SIG-M5 treated with dmso at 0.1 percent for 504 hours (cell line): ENCODE results near the gene KRTAP4-6.
"Not testable (repeated sequence)": the region's sequence is repeated elsewhere in the genome, so short reads cannot be mapped to it uniquely, and the experiment has no call there.

ENCODE experiments used
- DNase-seq: peaks from one replicate; lab custom pipeline; 2025; ENCODE audit not compliant: unreplicated experiment; lab: John Stamatoyannopoulos, UW

The KRTAP4-6 gene

GRCh38 chr17:41140360-41141131 lies at the start of gene KRTAP4-6:
TSS of gene KRTAP4-6 (minus strand) at chr17:41140544. CDS start at chr17:41140487, 57 bp downstream.
- DNase-seq, result no peak

- not testable (repeated sequence) for DNase-seq
Measured at GRCh38 chr17:41189837-41190318, 49.5 kb upstream of the KRTAP4-6 start, which contains the start of gene KRTAP9-1. TSS of gene KRTAP9-1 (plus strand) at chr17:41189887. CDS start at chr17:41189887, 0 bp downstream.

DNA sequence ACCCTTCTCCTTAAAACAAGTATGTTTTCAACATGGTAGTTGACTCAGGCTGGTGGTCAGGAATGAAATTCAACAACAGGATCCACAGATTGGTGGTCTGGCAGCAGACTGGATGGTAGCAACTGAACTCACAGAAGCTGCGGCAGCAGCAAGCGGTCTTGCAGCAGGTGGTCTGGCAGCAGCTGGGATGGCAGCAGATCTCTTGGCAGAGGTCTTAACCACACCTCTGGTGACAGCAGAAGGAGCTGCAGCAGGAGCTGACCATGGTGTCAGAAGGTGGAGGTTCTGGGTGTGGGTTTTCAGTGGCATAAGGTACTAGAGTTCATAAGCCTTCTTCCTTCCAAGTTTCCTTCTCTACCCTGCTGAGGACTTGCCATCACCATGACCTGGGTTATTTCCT lies 46.5 kb upstream of the KRTAP4-6 start:
- DNase-seq, result no peak

- DNase-seq, result no peak
Measured at GRCh38 chr17:41185001-41185400, 44.7 kb upstream of the KRTAP4-6 start.

DNA sequence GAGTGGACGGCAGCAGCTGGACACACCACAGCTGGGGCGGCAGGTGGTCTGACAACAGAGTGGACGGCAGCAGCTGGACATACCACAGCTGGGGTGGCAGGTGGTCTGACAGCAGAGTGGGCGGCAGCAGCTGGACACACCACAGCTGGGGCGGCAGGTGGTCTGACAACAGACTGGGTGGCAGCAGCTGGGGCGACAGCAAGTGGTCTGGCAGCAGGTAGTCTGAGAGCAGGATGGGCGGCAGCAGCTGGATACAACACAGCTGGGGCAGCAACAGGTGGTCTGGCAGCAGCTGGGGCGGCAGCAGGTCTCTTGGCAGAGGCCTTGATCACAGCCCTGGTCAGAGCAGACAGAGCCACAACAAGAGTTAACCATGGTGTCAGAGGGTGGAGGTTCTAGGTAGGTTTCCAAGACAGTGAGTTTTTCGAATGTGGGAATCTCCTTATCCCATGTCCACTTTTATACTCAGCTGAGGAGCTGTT lies 44.2 kb upstream of the KRTAP4-6 start, which contains the start of gene KRTAP4-1:
Gene KRTAP4-1, minus strand, starts transcription at position 432 of the 482 bp plus-strand sequence. Its CDS starts 57 bp downstream, at position 375.
- no peak for DNase-seq

- DNase-seq, result no peak
Measured at GRCh38 chr17:41178843-41179616, 38.7 kb upstream of the KRTAP4-6 start.

- DNase-seq, result no peak
Measured at GRCh38 chr17:41178341-41178740, 38.0 kb upstream of the KRTAP4-6 start.

- DNase-seq, result no peak
Measured at GRCh38 chr17:41177727-41178271, 37.5 kb upstream of the KRTAP4-6 start, which contains the start of gene KRTAP4-2. TSS of gene KRTAP4-2 (minus strand) at chr17:41178221. CDS start at chr17:41178164, 57 bp downstream.

DNA sequence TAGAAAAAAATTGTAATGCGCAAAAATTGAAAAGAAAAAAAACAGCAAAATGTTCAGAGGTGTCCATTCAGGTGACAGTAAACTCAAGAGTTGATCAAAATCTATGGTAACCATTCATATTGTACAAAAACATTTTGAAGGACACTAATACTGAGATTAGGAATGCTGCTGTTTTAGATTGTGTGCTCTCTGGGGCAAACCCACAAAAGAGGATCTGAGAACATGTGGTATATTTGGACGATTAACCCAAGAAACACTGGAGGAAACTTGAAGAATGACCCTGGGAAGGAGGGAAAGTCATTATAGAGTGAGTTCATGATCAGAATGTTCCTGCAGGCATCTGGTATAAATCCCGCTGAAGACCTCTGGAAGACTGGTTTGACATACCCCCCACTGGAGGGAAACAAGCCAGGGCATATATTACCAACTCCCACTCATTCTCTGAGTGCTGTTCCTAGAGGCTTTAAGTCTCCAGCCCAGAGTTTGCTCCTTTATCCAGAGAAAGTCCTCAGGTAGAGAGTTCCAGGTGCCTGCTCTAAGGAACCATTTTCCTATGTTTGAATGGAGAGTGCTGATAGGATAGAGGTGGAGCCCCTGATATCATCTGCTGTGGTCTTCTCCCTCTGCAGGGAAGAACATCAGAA lies 36.5 kb upstream of the KRTAP4-6 start:
- DNase-seq, result no peak

DNA sequence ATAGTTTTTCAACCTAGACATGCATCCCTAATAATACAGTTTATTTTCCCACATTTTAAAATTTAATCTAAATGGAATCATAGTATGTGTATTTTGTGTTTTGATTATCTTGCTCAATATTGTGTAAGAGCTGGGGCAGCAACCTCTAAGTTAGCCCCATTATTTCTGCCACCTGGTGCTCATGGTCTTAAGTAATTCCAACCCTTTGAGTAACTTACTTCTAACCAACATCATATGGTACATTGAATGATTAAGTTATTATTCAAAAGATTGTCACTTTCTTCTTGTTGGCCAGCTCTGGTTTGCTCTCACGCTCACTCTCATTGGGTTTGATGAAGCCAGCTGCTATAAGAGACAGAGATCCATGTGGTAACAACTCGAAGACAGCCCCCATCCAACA lies 31.5 kb upstream of the KRTAP4-6 start:
- DNase-seq, result no peak

DNA sequence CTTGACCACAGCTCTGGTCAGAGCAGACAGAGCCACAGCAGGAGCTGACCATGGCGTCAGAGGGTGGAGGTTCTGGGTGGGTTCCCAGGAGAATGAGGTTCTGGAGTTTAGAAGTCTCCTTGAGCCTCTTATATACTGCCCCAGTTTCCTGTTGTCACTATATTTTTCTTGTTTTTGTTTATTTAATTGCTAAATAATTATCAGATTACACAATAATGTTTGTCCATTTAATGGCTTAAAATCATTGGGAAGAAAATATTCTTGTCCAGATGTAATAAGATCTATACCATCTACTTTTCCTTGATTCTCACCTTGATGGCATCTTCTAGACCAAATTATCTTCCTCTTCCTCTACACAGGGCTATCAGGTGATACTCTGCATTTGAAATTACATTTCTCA lies 27.8 kb upstream of the KRTAP4-6 start, which contains the start of gene KRTAP4-3:
Gene KRTAP4-3, minus strand, starts transcription at position 101 of the 400 bp plus-strand sequence. Its CDS starts 49 bp downstream, at position 52.
- no peak for DNase-seq

DNA sequence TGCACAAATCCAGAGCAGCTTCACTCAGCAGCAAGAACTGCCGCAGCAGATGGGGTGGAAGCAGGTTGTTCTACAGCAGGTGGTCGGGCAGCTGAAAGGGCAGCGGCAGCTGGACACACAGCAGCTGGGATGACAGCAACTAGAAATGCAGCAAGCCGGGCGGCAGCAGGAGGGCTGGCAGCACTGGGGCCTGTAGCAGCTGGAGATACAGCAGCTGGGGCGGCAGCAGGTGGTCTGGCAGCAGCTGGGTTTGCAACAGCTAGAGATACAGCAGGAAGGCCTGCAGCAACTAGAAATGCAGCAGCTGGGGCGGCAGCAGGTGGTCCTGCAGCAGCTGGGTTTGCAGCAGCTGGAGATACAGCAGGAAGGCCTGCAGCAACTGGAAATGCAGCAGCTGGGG lies 27.2 kb upstream of the KRTAP4-6 start:
- no peak for DNase-seq

GRCh38 chr17:41163828-41164227 lies 23.5 kb upstream of the KRTAP4-6 start:
- DNase-seq, result no peak

DNA sequence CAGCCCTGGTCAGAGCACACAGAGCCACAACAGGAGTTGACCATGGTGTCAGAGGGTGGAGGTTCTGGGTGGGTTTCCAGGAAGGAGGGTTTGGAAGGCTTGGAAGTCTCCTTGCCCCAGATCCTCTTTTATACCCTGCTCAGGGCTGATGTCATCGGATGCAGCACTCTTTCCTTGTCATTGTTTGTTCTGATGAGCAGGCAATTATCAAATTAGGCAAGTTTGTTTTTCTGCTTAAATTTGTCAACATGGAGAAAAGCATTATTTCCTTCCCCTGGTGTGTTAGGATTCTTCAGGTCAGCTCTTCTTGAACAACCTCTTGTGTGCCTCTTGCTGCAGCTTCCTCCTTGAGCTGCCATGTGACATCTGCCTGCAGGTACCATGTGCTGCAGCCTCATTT lies 20.3 kb upstream of the KRTAP4-6 start, which contains the start of gene KRTAP4-4:
Gene KRTAP4-4, minus strand, starts transcription at position 101 of the 400 bp plus-strand sequence. Its CDS starts 57 bp downstream, at position 44.
- no peak for DNase-seq

DNA sequence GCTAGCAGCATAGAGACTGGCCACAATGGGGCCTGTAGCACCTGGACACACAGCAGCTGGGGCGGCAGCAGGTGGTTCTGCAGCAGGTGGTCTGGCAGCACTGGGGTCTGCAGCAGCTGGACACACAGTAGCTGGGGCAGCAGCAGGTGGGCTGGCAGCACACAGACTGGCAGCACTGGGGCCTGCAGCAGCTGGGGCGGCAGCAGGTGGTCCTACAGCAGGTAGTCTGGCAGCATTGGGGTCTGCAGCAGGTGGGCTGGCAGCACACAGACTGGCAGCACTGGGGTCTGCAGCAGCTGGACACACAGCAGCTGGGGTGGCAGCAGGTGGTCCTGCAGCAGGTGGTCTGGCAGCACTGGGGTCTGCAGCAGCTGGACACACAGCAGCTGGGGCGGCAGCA lies 19.8 kb upstream of the KRTAP4-6 start:
- DNase-seq, result not testable (repeated sequence)

DNA sequence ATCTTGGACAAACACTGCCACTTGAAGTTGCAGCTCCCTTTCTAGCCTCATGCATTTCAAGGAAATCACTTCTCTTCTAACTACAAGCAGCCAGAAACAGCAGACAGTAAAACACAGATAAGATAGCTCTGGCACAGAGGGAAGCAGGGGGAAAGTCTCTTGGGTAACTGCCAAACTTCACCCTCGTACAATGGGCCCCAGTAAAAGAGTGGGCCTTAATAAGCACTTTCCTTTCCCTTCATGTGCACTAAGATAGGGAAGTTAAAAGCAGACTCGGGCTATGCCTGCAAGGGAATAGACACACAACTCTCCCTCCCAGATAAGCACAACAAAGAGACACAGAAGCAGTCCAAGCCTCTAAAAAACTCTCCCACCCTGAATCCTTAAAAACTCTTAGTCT lies 13.5 kb upstream of the KRTAP4-6 start:
- no peak for DNase-seq

DNA sequence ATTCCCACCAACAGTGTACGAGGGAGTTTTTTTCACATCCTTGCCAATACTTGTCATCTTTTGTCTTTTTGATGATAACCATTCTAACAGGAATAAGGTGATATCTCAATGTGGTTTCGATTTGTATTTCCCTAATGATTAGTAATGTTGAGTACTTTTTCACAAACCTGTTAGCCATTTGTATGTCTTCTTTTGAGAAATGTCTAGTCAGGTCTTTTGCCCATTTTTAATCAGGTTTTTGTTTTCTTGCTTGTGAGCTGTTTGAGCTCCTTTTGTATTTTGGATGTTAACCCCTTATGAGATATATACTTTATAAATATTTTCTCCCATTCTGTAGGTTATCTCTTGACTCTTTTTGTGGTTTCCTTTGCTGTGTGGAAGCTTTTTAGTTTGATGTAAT lies 11.2 kb upstream of the KRTAP4-6 start:
- no peak for DNase-seq

DNA sequence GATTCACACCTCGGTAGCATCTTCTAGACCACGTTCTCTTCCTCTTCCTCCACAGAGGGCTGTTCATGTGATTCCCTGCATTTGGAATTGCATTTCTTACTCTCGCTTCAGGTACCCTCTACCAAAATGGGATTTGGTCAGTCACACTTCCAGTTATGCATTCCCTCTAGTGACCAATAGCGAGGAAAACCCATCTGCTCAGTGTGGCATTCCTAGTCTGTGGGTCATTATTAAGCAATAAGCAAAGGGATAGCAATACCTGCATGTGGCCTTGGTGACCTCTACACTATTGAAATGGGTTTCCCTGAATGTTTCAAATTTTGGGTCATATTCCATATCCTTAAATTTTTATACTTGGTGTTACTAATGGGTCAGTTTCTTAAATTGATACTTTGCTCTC lies 9.7 kb upstream of the KRTAP4-6 start:
- no peak for DNase-seq

GRCh38 chr17:41149652-41149985 lies 9.3 kb upstream of the KRTAP4-6 start, which contains the start of gene KRTAP4-5:
TSS of gene KRTAP4-5 (minus strand) at chr17:41149825. CDS start at chr17:41149767, 58 bp downstream.
- DNase-seq, result no peak

GRCh38 chr17:41148971-41149651 lies 8.8 kb upstream of the KRTAP4-6 start:
- DNase-seq, result not testable (repeated sequence)
